ENCODE results near the gene ABCB9. TPM values are rescaled to one million over a fixed set of nuclear protein-coding genes. Genes with fewer than 3 reads are reported as not detected.

ABCB9 gene
- total RNA-seq, 4 donors from 2014 or later: 2.7 to 9.5 (median 7.4) TPM

- WGBS: 100% methylated on average over 1 of the region's 1 CpG
- H3K36me3 ChIP-seq: peaks cover 25% of the 10 kb centered on the region
Observed at GRCh38 chr12:123010110-123010509, 43.8 kb upstream of the ABCB9 start.

DNA sequence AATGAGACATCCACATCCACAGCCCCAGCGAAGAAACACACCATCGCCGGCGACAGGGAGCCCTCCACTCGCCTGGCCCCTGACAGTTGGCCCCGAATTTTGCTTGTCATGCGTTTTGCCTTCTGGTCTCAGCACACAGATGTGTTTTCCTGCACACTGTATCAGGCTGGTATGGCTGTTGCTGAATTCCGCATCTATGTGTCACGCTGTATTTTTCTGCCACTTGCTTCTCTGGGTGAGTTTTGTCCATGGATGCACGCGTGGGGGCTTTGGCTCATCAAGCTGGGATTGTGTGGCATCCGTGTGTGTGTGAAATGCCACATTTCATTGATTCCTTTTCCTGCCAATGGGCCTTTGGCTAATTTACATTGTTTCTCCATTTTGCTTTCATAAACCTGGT, 40.7 kb upstream of the ABCB9 start:
- Histone ChIP-seq H3K27me3 (no peaks in the 10 kb centered on the region), H3K4me3 (no peak overlapping the region), H3K27ac (no peak overlapping the region), H3K9me3 (no peaks in the 10 kb centered on the region), H3K4me1 (no peaks in the 10 kb centered on the region), H3K36me3 (peaks cover 31% of the 10 kb centered on the region)
- no peak for DNase-seq (ENCODE audit: low spot score in 2 of 2)
- no peak for TF ChIP-seq POLR2AphosphoS5 (IDR thresholded peaks at IDR 0.05)
- TF ChIP-seq CTCF (IDR thresholded peaks at IDR 0.05): no peak
- TF ChIP-seq POLR2A (IDR thresholded peaks at IDR 0.05): no peak
- TF ChIP-seq EP300 (IDR thresholded peaks at IDR 0.05): no peak
- WGBS: 85% methylated on average over 12 of the region's 12 CpGs

More at GRCh38 chr12:123010110-123010509, 43.8 kb upstream of the ABCB9 start:
- no peaks in the 10 kb centered on the region for H3K27me3 ChIP-seq
- DNase-seq (ENCODE audit: low spot score in 2 of 2): no peak
- no peak overlapping the region for H3K27ac ChIP-seq
- TF ChIP-seq CTCF (IDR thresholded peaks at IDR 0.05): no peak
- no peak for TF ChIP-seq POLR2A (IDR thresholded peaks at IDR 0.05)
- no peak for TF ChIP-seq POLR2AphosphoS5 (IDR thresholded peaks at IDR 0.05)
- TF ChIP-seq EP300 (IDR thresholded peaks at IDR 0.05): no peak
- H3K4me1 ChIP-seq: no peaks in the 10 kb centered on the region
- no peaks in the 10 kb centered on the region for H3K9me3 ChIP-seq
- no peak overlapping the region for H3K4me3 ChIP-seq

GRCh38 chr12:123005081-123005626, 38.9 kb upstream of the ABCB9 start:
- Histone ChIP-seq H3K4me1 (no peaks in the 10 kb centered on the region), H3K36me3 (peaks cover 41% of the 10 kb centered on the region), H3K27ac (no peak overlapping the region), H3K9me3 (no peaks in the 10 kb centered on the region), H3K4me3 (no peak overlapping the region), H3K27me3 (no peaks in the 10 kb centered on the region)
- DNase-seq (ENCODE audit: low spot score in 2 of 2): no peak
- WGBS: 93% methylated on average over 14 of the region's 22 CpGs
- TF ChIP-seq CTCF (IDR thresholded peaks at IDR 0.05) (no peak), EP300 (IDR thresholded peaks at IDR 0.05) (no peak), POLR2AphosphoS5 (IDR thresholded peaks at IDR 0.05) (no peak), POLR2A (IDR thresholded peaks at IDR 0.05) (no peak)

DNA sequence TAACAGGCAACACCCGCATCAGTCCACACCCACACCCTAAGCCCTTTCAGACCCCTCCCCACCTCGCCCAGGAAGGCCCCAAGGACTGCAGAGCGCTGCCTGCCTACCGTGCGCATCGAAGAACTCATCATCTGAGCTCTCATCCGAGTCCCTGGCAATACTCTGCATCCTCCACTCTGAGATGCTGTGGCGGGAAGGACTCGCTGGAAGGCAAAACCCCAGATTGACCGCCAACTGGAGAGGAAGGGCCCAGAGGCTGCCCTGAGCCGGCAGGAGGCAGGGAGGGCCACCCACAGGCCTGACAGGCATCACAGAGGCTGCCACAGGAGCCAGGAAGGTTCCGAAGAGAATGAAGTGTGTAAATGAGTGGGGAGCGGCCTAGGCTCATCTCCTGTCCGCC, 38.0 kb upstream of the ABCB9 start:
- Histone ChIP-seq H3K9me3 (no peaks in the 10 kb centered on the region), H3K27me3 (no peaks in the 10 kb centered on the region), H3K36me3 (peaks cover 41% of the 10 kb centered on the region), H3K4me1 (no peaks in the 10 kb centered on the region), H3K4me3 (no peak overlapping the region), H3K27ac (no peak overlapping the region)
- no peak for DNase-seq (ENCODE audit: low spot score in 2 of 2)
- TF ChIP-seq POLR2A (IDR thresholded peaks at IDR 0.05) (no peak), EP300 (IDR thresholded peaks at IDR 0.05) (no peak), POLR2AphosphoS5 (IDR thresholded peaks at IDR 0.05) (no peak), CTCF (IDR thresholded peaks at IDR 0.05) (no peak)
- 81% methylated on average over 14 of the region's 14 CpGs for WGBS

GRCh38 chr12:123003257-123003656, 37.0 kb upstream of the ABCB9 start:
- TF ChIP-seq POLR2A (IDR thresholded peaks at IDR 0.05): no peak
- DNase-seq (ENCODE audit: low spot score in 2 of 2): no peak
- Histone ChIP-seq H3K27ac (no peak overlapping the region), H3K4me3 (no peak overlapping the region), H3K4me1 (no peaks in the 10 kb centered on the region), H3K9me3 (no peaks in the 10 kb centered on the region), H3K27me3 (no peaks in the 10 kb centered on the region), H3K36me3 (peaks cover 37% of the 10 kb centered on the region)
- WGBS: 88% methylated on average over 6 of the region's 6 CpGs

GRCh38 chr12:123001464-123001863, 35.2 kb upstream of the ABCB9 start:
- WGBS: 89% methylated on average over 3 of the region's 3 CpGs
- Histone ChIP-seq H3K27ac (no peak overlapping the region), H3K9me3 (no peaks in the 10 kb centered on the region), H3K27me3 (no peaks in the 10 kb centered on the region), H3K36me3 (peaks cover 36% of the 10 kb centered on the region), H3K4me3 (no peak overlapping the region), H3K4me1 (no peaks in the 10 kb centered on the region)
- DNase-seq (ENCODE audit: low spot score in 2 of 2): no peak
- TF ChIP-seq POLR2A (IDR thresholded peaks at IDR 0.05): no peak
- TF ChIP-seq CTCF (IDR thresholded peaks at IDR 0.05): no peak

Measured in suprapubic skin (tissue), 4 donors.